HG02610 (cell line): ENCODE measurements around the gene RPTOR.
A peak's percentile ranks its signal among the peaks of the same experiment; 100 is the strongest.

ENCODE experiments used
- ATAC-seq: cut with Tn5 transposase; IDR thresholded peaks from one replicate; pipeline ENCODE4 v1.9.1; 2021; ENCODE audit warnings: mild to moderate bottlenecking, moderate library complexity; ENCODE audit not compliant: unreplicated experiment

Gene RPTOR

DNA sequence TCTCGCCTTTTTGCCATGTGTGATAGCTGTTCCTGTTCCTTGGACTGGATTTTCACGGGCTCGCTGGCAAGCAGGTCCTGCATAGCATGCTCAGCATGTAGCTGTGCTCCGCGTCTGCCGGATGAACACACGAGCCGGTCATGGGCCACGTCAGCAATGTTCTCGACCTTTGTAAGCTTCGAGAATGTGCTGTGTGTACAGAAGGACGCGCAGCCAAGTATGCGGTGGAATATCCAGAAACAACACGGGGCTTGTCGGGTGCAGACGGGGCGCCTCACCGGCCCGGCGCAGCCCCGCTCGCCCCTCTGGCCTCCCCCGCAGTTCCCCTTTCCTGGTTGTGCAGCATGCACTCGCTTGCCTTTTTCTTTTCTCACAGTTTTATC is 42.2 kb downstream of the RPTOR start:
- ATAC-seq: no peak

DNA sequence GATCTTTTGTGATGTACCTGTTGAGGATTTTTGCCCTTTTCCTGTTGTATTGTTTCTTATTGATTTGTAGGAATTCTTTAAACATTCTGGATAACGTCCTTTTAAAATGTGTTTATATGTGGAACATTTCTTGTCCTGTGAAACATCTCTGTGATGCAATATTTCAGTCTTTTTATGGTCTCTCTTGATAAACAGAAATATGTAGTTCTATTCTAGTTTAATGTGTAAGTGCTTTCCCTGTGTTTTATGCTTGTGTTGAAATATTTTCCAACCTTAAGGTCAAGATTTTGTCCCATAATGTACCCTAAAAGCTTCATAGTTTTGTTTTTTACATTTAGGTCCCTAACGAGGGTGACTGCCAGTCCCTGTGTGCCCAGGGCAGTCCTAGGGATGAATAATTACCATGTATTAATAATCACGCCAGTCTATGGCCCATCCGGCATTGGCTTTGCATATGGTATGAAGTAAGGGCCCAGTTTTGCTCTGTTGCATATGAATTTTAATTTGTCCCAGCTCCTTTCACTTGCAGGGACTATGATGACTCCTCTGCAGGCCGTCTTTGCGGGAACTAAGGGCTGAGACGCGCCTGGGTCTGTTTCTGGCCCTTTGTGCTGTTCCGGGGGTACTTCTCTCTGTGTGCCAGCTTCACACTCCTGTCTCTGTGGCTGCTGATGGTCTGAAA is 44.2 kb downstream of the RPTOR start:
- no peak for ATAC-seq

DNA sequence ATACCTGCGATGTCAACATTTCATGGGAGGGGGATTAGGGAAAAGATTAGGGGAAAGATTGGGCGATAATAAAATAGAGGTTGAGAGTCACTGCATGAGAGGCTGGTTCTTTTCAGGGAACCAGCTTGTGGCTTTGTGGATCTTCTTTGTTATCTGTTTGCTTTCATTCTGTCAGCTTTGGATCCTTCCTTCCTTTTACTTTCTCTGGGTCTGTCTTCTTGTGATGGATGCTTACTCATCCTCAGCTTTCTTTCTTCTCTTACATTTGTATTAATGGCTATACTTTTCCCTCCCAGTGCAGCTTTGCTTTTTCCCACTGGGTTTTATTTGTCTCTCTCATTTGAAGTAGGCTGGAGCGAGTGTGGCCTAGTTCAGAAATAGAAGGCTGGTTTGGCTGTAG is 47.1 kb downstream of the RPTOR start:
- no peak for ATAC-seq

DNA sequence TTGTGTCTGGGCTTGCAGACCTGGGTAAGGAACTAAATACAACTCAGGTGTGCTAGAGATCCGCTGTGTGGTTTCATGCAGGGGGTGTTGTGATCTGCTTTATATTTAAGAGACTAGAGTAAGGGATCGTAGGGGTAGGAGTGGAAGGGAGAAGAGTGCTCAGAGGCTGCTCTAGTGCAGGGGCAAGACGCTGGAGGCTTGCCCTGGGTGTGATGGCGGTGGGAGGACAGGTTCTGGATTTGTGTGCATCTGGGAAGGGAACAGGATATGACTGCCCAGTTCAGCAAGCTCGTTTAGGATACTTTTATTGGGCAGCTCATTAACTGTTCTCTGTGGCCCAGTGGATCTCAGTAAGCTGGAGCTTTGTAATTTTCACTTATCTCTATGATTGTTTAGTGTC is 47.6 kb downstream of the RPTOR start:
- ATAC-seq: no peak

DNA sequence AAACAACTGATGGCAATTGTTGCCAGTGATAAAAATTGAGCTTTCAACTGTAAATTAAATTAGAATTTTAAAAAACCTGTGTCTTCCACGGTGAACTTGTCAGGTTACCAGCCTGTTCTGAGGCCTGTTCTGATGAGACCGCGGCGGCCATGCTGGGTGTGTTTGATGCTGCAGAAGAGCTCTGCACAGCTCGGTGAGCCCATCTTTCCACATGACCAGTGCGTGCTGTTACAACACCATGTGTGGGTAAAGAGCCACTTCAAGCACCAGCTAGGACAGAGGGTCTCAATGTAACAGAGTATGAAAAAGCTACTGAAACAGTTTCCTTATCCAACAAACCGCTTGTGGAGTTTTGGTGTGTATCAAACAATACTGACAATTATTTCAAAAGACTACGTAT is 48.5 kb downstream of the RPTOR start:
- ATAC-seq: no peak

DNA sequence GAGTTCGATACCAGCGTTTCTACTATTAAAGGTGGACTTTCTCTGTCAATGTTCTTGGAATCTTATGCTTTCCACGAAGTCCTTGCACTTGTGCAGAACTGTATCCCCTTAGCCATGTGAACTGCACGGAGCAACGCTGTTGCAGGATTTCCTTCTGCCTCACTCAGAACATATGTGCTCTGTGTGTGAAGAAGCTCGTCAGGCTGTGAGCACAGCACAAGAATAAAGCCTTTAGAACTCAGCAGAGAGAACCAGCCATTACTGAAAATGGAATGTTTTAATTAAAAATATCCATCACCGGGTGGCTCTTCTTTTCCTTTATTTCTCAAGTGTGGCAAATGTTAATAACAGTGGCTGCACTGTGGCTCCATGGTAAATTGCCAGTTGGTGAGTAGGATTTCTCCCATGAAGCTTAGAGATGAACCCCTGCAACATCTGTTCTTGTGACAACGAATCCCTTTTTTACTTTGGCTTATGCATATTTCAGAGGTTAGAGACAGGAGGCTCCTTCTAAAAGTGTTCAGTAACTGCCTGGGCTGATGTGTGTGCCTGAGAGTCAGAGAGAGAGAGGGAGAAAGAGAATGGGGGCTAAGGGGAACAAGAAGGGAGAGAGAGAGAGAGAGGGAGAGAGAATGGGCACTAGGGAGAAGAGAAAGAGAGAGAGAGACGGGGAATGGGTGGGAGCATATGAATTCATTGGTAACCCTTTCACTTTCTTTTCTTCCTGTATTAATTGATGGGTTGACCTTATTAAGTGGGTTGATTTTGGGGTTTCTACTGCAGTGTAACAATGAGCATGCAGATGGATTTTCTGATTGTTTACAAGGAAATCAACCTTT is 50.0 kb downstream of the RPTOR start:
- ATAC-seq: no peak

DNA sequence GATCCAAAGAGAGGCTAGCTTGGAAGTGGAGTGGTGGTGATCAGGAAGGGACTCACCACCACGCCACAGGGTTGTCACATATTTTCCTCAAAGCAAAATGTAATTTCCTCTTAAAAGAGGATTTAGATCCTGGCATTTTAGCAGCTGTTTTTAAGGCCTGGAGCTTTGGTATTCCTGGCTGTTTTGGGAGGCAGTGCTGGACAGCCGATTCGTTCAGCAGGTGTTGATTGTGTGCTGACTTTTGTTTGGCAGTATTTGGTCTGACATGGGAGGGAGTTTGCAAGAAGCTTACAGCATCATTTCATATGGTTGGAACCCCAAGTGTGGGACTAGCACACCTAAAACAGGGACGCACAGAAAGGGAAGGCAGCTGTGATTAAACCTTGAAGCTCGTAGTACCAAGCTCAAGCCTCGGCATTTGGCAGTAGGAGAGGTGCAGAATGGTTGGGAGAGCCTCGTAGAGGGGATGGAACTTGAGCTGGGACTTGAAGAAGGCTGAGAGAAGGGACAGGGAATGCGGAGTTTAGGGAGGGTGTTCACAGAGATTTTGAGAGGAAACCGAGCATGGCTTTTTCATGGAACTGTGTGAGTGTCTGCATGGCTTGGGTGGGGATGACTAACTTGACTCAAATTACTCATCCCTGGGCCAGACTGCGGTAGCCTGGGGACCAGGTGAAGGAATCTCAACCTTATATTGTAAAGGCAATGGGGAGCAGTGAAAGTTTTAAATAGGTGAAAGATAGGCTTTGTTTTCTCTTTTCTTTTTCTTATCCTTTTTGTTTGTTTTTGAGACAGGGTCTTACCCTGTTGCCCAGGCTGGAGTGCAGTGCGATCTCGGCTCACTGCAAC is 52.3 kb downstream of the RPTOR start:
- ATAC-seq: no peak

DNA sequence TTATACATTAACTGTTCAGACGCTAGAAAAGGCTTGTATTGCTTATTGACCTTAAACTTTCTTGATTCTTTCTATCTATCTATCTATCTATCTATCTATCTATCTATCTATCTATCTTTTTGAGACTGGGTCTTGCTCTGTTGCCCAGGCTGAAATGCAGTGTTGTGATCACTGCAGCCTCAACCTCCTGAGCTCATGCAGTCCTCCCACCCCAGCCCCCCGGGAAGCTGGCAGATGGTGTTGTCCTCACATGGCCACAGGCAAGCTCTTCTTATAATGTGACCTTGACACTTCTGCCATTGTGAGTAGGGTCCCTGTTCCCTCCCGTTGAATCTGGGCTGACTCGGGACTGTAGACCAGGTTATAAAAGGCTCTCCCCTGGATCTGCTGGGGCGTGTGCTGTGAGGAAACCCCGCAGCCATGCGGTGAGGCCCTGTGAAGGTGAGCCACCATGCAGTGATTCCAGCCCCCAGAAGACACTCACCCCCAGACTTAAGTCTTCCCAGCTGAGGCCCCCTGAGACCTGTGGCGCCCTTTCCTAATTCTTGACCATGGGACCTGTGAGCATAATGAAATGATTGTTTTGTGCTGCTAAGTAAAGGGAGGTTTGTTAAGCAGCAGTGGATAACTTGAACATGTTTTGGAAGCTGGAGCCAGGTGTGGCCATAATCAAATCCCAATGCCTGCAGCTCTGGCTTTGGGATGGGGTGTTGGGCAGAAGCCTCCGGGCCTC is 54.3 kb downstream of the RPTOR start:
- ATAC-seq: no peak

DNA sequence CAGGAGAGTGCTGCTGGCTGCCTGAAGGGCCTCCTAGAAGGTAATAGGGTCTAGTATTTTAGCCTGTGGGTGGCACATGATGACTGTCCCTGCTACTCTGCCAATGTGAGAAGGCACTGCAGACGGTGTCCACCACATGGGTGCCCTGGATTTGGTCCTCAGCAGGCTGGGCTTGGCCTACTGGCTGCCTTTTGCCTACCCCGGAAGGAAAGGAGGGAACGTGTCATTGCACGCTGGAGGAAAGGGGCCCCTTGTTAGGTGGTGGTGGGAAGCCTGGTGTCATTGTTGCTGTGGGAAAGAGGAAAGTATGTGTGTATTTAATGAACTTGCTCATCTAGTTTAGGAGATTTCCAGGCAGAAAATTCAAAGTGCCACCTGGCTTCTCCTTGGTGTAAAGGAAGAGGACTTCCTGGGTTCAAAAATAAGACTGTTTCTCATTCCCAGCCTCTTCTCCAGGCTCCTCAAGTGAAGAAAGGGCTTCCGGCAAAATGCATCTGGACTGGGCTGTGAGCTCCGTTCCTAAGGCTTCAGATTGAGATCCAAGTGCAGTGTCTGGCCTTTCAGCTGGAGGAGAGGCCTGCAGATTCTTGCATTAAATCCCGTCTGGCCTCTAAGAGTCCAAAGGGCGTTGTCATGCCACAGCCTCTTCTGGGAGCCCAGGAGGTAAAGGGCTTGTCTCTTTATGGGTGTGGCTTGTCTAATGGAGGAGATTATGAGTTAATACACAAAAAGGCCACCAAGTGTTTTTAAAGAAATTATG is 55.1 kb downstream of the RPTOR start:
- no peak for ATAC-seq

DNA sequence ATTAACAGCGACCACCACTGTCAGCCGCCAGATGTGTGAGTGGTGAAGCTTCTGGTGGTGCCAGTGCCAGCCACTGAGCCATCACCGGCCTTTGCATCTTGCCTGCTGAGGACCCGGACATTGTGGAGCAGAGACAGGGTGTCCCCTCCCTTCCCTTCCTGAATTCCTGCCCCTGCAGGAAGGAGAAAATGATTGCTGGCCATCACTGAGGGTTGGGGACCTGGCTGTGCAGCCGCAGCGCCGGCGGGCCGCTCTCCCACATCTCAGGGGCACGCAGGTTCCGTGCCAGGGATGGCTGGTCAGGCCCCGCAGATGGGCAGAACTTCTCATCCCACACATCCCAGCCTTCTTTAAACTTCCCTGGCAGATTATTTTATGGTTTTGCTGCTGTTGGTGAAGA is 56.5 kb downstream of the RPTOR start:
- ATAC-seq: no peak

DNA sequence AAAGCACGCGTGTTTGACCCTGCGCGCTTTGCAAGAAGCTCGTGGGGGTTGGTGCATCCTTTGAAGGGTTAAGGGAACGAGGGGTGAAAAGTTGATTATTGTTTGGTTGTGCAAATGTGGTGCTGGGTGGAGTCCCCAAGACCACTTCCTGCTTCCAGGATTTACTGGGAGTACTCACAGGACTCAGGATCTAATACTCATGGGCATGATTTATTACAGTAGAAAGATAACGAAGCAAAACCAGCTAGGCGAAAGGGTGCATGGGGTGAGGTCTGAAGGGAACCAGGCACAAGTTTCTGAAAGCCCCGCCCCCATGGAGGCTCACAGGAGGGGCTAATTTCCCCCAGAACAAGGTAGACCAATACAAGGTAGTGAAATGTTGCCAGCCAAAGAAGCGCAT is 58.8 kb downstream of the RPTOR start:
- no peak for ATAC-seq

DNA sequence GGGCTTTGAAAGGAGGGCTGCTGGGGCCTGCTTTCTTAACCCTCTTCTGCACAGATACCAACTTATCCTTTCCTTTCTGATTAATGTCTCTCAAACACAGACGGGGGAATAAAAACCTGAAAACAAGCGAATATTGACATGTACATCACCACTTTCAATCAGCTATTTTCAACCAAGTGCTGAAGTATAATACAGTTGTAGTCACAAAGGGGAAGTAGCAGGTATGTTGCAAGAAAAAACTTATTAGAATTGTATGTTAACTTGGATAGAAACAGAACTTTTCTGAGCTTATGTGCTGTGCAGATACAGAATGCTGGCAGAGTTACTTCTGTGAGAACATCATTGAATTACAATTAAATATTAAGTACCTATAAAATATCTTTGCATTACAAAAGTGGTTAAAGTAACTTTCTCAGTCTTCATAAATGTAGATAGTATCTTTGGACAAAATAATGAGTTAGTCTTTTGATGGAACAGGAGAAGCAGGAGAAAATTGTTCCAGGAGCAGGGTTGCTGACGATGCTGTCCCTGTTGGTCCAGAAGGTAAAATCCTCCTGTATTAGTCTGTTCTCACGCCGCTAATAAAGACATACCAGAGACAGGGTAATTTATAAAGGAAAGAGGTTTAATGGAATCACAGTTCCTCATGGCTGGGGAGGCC is 59.5 kb downstream of the RPTOR start:
- ATAC-seq: no peak

DNA sequence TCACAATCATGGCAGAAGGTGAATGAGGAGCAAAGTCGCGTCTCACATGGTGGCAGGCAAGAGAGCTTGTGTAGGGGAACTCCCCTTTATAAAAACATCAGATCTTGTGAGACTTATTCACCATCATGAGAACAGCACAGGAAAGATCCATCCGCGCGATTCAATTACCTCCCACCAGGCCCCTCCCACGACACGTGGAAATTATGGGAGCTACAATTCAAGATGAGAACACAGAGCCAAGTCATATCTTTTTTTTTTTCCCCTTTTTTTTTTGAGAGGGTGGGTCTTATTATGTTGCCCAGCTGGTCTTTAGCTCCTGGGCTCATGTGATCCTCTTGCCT is 60.0 kb downstream of the RPTOR start:
- no peak for ATAC-seq

DNA sequence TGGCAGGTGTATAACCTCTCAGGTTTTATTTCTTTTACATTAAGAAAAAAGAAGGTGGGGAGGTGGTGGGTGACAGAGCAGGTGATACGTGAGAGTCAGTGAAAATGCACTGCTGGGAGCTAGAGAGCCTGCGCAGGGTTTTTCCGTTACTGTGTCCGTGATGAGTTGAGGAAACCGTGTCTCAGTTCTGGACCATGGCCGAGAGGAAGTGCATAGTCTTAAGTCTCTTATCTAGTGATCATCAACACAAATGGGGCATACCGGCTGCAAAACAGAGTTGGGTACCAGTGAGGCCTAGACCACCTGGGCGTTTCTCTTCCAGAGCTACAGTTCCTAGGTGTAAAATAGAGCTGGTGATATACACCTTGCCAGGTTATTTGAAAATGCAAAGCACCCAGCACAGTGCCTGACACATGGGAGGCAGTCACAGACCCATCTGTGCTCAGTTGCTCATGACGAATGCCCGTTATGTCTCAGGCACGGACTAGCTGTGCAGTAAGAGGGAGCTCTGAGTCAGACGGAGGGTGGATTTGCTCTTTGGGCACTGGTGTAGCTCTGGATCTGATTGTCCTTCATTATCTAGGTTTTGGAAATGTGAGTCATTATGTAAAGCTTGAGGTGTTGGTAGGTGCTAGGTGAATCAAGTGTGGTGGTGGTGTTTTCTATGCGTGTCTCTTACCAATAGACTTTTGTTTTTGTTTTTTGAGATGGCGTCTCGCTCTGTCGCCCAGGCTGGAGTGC is 60.9 kb downstream of the RPTOR start:
- ATAC-seq: peak; percentile 91

DNA sequence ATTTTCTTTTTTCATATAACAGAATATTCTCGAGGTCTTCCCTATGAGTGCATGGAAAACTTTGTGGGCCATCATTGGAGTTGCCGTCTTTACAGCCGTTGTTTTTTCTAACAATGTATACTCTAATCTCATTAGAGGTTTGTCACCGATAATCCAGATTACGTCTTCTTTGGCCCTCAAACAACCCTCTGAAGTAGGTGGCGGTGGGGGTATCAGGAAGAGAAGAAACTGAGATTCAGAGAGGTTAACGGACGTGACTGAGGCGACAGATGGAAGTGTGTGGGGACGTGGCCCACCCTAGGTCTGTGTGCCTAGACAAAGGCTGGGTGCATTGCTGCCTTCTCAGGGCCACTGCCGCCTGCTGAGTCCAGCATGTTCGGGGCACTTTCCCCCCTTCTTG is 63.7 kb downstream of the RPTOR start:
- no peak for ATAC-seq

DNA sequence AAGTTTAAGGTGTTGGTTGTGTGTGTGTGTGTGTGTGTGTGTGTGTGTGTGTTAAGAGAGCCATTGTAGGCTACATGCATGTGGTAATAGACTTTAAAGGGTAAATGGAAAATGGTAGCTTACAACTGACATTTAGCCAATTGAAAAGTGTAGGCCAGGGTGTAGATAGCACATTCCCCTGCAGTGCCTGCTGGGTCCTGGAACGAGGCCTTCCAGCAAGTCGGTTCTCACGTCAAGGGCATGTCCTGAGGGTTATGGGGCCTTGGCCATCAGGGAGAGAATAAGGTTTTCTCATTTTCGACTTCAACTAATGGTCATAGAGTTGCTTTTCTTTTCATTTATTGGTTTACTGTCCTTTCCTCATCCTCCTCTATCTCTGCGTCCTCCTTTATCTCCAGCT is 65.1 kb downstream of the RPTOR start:
- ATAC-seq: no peak

DNA sequence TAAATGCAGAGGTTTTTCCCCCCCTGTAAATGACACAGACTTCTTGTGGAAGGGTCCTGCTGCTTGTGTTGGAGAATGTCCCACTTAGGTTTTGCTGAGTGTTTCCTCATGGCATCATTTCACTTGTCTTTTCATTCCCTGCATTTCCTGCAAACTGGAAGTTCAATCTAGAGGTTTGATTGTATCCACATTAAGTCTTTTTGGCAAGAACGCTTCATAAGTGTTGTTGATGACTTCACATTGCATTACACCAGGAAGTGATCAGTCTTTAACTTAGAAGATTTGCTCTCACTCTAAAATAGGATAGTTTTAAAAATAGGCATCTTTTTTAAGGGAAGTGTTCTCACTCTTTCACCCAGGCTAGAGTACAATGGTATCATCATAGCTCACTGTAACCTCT is 67.2 kb downstream of the RPTOR start:
- no peak for ATAC-seq

DNA sequence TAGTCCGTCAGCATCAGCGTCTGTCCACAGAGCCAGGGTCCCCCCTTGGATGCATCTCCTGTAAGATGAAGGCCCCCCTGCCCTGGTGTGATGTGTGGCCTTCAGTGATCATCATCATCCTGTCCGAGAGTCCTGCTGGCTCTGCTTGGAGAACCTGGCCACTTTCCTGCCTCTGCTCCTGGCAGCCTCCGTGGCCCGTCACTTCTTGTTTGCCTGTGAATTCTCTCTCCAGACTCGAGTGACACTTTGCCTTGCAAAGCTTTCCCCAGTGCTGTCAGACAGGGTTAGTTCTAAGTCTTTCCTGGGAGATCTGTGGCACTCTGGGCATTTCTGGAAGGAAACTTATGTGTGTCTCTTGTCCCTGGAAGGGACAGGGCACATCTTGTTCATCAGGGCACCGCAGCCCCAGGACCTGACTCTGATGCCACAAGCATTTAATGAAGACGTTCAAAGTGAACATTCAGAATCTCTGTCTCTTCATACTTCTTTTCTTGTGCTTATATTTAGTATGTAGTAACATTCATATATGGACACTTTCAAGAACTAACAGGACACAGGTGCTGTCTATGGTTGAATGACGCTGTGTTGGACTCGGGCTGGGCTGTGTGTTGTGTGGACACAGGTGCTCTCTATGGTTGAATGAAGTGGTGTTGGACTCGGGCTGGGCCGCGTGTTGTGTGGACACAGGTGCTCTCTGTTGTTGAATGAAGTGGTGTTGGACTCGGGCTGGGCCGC is 68.5 kb downstream of the RPTOR start:
- ATAC-seq: no peak

DNA sequence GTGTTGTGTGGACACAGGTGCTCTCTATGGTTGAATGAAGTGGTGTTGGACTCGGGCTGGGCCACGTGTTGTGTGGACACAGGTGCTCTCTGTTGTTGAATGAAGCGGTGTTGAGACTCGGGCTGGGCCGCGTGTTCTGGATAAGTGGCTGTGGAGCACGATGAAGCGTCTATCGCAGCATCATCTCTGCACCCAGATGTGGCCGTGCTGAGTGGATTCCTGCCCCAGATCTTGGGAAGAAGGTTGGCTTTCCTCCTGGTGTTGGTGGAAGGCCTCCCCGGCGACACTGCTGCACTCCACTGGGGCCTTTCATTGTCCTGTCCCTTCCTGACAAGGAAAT is 69.1 kb downstream of the RPTOR start:
- ATAC-seq: no peak
